Neural progenitor cell (in vitro differentiated cells): ENCODE measurements around the gene SV2B. TPM values are rescaled to one million over a fixed set of nuclear protein-coding genes. Genes with fewer than 3 reads are reported as not detected.

Experiments used
- DNase-seq: peaks from one replicate; pipeline ENCODE4 v3.0.0-alpha.2; 2016; ENCODE audit warnings: low spot score
- H2AFZ ChIP-seq: fragments of 200-600 bp; sonication (generic); replicated peaks from 2 replicates; pipeline ENCODE4 v1.6.1; 2016; ENCODE audit warnings: antibody characterized with exemption
- H3F3A ChIP-seq: fragments of 200-600 bp; sonication (generic); 2 replicates; pipeline ENCODE4 v1.6.1; 2016; ENCODE audit warnings: antibody characterized with exemption, low read depth
- H3K27ac ChIP-seq: fragments of 200-600 bp; sonication (generic); 2 replicates; pipeline ENCODE4 v1.5.1; 2016; ENCODE audit warnings: mild to moderate bottlenecking
- H3K27me3 ChIP-seq: fragments of 200-600 bp; sonication (generic); 2 replicates; pipeline ENCODE4 v1.6.1; 2016; ENCODE audit warnings: mild to moderate bottlenecking, moderate library complexity
- H3K36me3 ChIP-seq: fragments of 200-600 bp; sonication (generic); 2 replicates; pipeline ENCODE4 v1.5.1; 2016
- H3K4me1 ChIP-seq: fragments of 200-600 bp; sonication (generic); 2 replicates; pipeline ENCODE4 v1.6.1; 2016; ENCODE audit warnings: mixed run types
- H3K4me2 ChIP-seq: fragments of 200-600 bp; sonication (generic); 2 replicates; pipeline ENCODE4 v1.6.1; 2016
- H3K4me3 ChIP-seq: fragments of 200-600 bp; sonication (generic); 2 replicates; pipeline ENCODE4 v1.5.1; 2016
- H3K79me2 ChIP-seq: fragments of 200-600 bp; sonication (generic); 2 replicates; pipeline ENCODE4 v1.6.1; 2016; ENCODE audit warnings: low read depth
- H3K9ac ChIP-seq: fragments of 200-600 bp; sonication (generic); 2 replicates; pipeline ENCODE4 v1.6.1; 2016
- H3K9me3 ChIP-seq: fragments of 200-600 bp; sonication (generic); 2 replicates; pipeline ENCODE4 v1.5.1; 2016; ENCODE audit warnings: low read depth
- H4K20me1 ChIP-seq: fragments of 200-600 bp; sonication (generic); 2 replicates; pipeline ENCODE4 v1.6.1; 2016; ENCODE audit warnings: low read depth
- H3K27ac Mint-ChIP-seq: 3 replicates; pipeline ENCODE4 v1.8.0; 2021; ENCODE audit warnings: mixed read lengths
- H3K27me3 Mint-ChIP-seq: 2 replicates; pipeline ENCODE4 v1.8.0; 2022; ENCODE audit warnings: low read depth, mild to moderate bottlenecking, inconsistent platforms, moderate library complexity, mixed read lengths; ENCODE audit not compliant: insufficient read depth
- H3K36me3 Mint-ChIP-seq: 3 replicates; pipeline ENCODE4 v1.8.0; 2021; ENCODE audit warnings: mixed read lengths
- H3K4me1 Mint-ChIP-seq: 3 replicates; pipeline ENCODE4 v1.8.0; 2021; ENCODE audit warnings: mixed read lengths
- H3K4me3 Mint-ChIP-seq: 3 replicates; pipeline ENCODE4 v1.8.0; 2021; ENCODE audit warnings: mild to moderate bottlenecking, moderate library complexity, mixed read lengths
- H3K9me3 Mint-ChIP-seq: 3 replicates; pipeline ENCODE4 v1.8.0; 2020; ENCODE audit warnings: mixed read lengths
- CTCF ChIP-seq: fragments of 200-600 bp; sonication (generic); IDR thresholded peaks from 2 replicates; pipeline ENCODE4 v1.5.1; 2017; ENCODE audit warnings: antibody characterized with exemption, mild to moderate bottlenecking
- EZH2 ChIP-seq: fragments of 200-600 bp; sonication (generic); IDR thresholded peaks from 2 replicates; pipeline ENCODE4 v1.6.1; 2017; ENCODE audit warnings: antibody characterized with exemption, mild to moderate bottlenecking, moderate library complexity
- EZH2phosphoT487 ChIP-seq: fragments of 200-600 bp; sonication (generic); IDR thresholded peaks from 2 replicates; pipeline ENCODE4 v1.6.1; 2017; ENCODE audit warnings: antibody characterized with exemption
- total RNA-seq: library from RNA; depleted of rRNA; stranded (reverse); fragments of >200 nt; gene quantifications from 2 replicates; pipeline ENCODE4 v1.2.3, GENCODE V29; 2015; ENCODE audit warnings: low replicate concordance

Gene SV2B
- total RNA-seq, 1 donor from 2014 or later = 0.02 TPM

GRCh38 chr15:91102546-91103330 lies 2.7 kb downstream of the SV2B start:
- Mint-ChIP-seq H3K27me3 (peaks cover 50% of the 10 kb centered on the region), H3K4me1 (peaks cover 9% of the 10 kb centered on the region), H3K9me3 (peaks cover 2% of the 10 kb centered on the region), H3K36me3 (no peaks in the 10 kb centered on the region), H3K4me3 (no peak overlapping the region), H3K27ac (no peak overlapping the region)
- Histone ChIP-seq H2AFZ (no peak overlapping the region), H3K4me2 (no peak overlapping the region), H3K9me3 (no peaks in the 10 kb centered on the region), H3K4me1 (peaks cover 14% of the 10 kb centered on the region), H3K27ac (no peak overlapping the region), H3K9ac (no peak overlapping the region), H3F3A (peaks cover 9% of the 10 kb centered on the region), H3K36me3 (no peaks in the 10 kb centered on the region), H3K27me3 (peaks cover 85% of the 10 kb centered on the region), H3K4me3 (no peak overlapping the region), H4K20me1 (peaks cover 9% of the 10 kb centered on the region), H3K79me2 (no peaks in the 10 kb centered on the region)
- no peak for DNase-seq
- TF ChIP-seq EZH2 = no peak
- TF ChIP-seq EZH2phosphoT487 = no peak
- no peak for TF ChIP-seq CTCF

GRCh38 chr15:91104111-91104510 lies 4.1 kb downstream of the SV2B start:
- H3K27me3 ChIP-seq = peaks cover 77% of the 10 kb centered on the region
- H3K4me1 Mint-ChIP-seq = peaks cover 9% of the 10 kb centered on the region

DNA sequence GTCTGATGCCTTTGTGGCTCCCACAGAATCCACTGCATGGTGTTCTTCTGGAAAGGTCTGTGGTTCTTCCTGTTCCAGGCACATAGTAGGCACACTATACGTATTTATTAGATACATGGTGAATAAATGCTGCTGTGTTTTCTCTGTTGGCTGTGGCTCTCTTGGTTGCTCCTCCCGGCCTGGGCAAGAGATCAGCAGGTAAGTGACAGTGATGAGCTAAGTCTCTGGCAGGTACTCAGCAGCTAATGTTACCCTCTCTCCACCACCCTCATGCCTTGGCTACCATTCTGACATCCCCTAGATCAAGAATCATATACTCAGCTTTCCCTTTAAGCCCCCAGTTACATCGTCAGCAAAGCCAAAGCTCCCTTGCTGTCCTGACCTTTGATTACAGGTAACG lies 8.4 kb downstream of the SV2B start:
- H4K20me1 ChIP-seq = no peaks in the 10 kb centered on the region
- H3K27me3 Mint-ChIP-seq = peaks cover 14% of the 10 kb centered on the region
- peaks cover 34% of the 10 kb centered on the region for H3K27me3 ChIP-seq
- H3K36me3 Mint-ChIP-seq = no peaks in the 10 kb centered on the region
- no peaks in the 10 kb centered on the region for H3F3A ChIP-seq
- no peaks in the 10 kb centered on the region for H3K36me3 ChIP-seq
- TF ChIP-seq EZH2phosphoT487 (no peak), EZH2 (no peak), CTCF (no peak)
- H3K4me3 Mint-ChIP-seq = no peak overlapping the region
- H3K4me3 ChIP-seq = no peak overlapping the region
- H3K4me2 ChIP-seq = no peak overlapping the region
- no peak overlapping the region for H3K27ac ChIP-seq
- H3K9me3 Mint-ChIP-seq = peaks cover 2% of the 10 kb centered on the region
- H3K27ac Mint-ChIP-seq = no peak overlapping the region
- no peak for DNase-seq
- no peaks in the 10 kb centered on the region for H3K79me2 ChIP-seq
- no peak overlapping the region for H2AFZ ChIP-seq
- no peaks in the 10 kb centered on the region for H3K9me3 ChIP-seq
- H3K9ac ChIP-seq = no peak overlapping the region
- no peaks in the 10 kb centered on the region for H3K4me1 ChIP-seq
- H3K4me1 Mint-ChIP-seq = peaks cover 4% of the 10 kb centered on the region

More at GRCh38 chr15:91104111-91104510, 4.1 kb downstream of the SV2B start:
- peaks cover 9% of the 10 kb centered on the region for H4K20me1 ChIP-seq
- no peaks in the 10 kb centered on the region for H3K79me2 ChIP-seq
- H3K27me3 Mint-ChIP-seq = peaks cover 36% of the 10 kb centered on the region
- H2AFZ ChIP-seq = no peak overlapping the region
- TF ChIP-seq EZH2phosphoT487 (no peak), CTCF (no peak), EZH2 (no peak)
- H3K9me3 Mint-ChIP-seq = peaks cover 2% of the 10 kb centered on the region
- H3K27ac ChIP-seq = no peak overlapping the region
- no peak overlapping the region for H3K4me3 ChIP-seq
- H3K36me3 ChIP-seq = no peaks in the 10 kb centered on the region
- no peak for DNase-seq
- H3K4me1 ChIP-seq = peaks cover 14% of the 10 kb centered on the region
- H3K4me3 Mint-ChIP-seq = no peak overlapping the region
- peaks cover 8% of the 10 kb centered on the region for H3F3A ChIP-seq
- H3K9me3 ChIP-seq = no peaks in the 10 kb centered on the region
- H3K36me3 Mint-ChIP-seq = no peaks in the 10 kb centered on the region
- H3K9ac ChIP-seq = no peak overlapping the region
- no peak overlapping the region for H3K27ac Mint-ChIP-seq
- no peak overlapping the region for H3K4me2 ChIP-seq
